Endothelial cell of umbilical vein (primary cell): ENCODE data around the gene PARP8. TPM values are rescaled to one million over a fixed set of nuclear protein-coding genes. Genes with fewer than 3 reads are reported as not detected.
"Not testable (repeated sequence)": the region's sequence is repeated elsewhere in the genome, so short reads cannot be mapped to it uniquely, and the experiment has no call there.

Source experiments
- BruUV-seq: library from RNA; stranded (reverse); fragments of 400-500 nt; replicated peaks from 2 replicates; lab custom pipeline; 2021; lab: Mats Ljungman, UMichigan
- CTCF ChIA-PET: fragments of 300-600, 350-600 bp; sonication (Branson Sonifier 250); formaldehyde crosslinking; loops from one replicate; lab custom pipeline; 2021; ENCODE audit warnings: antibody characterized with exemption, inconsistent platforms; lab: Charles Lee
- POLR2A ChIA-PET: fragments of 300-600, 350-600 bp; sonication (Branson Sonifier 250); formaldehyde crosslinking; loops from one replicate; lab custom pipeline; 2021; ENCODE audit warnings: antibody characterized with exemption, inconsistent platforms; lab: Charles Lee
- DNase-seq: peaks from one replicate; pipeline ENCODE4 v3.0.0-alpha.2; 2011; ENCODE audit warnings: low read depth, low spot score
- FAIRE-seq: peaks from 2 replicates; lab custom pipeline; 2011; peaks lifted over from hg19 to GRCh38; lab: Jason Lieb, UNC
- H2AFZ ChIP-seq: 2 replicates; pipeline ENCODE4 v1.6.0; 2012; ENCODE audit warnings: low read depth, low read length, control low read depth, inconsistent platforms
- H3K27ac ChIP-seq: 2 replicates; pipeline ENCODE4 v1.5.1; 2011; ENCODE audit warnings: low read depth, mild to moderate bottlenecking, control low read depth, low read length, moderate library complexity; ENCODE audit not compliant: insufficient read depth
- H3K27me3 ChIP-seq, 2 experiments: 2 replicates each; pipeline versions ENCODE4 v1.6.0 to v1.6.1; 2011; ENCODE audit warnings: low read length in 2 of 2, mixed read lengths in 1 of 2; ENCODE audit not compliant: control insufficient read depth in 2 of 2, insufficient read depth in 2 of 2
- H3K36me3 ChIP-seq, 2 experiments: 2 replicates in 1 of 2; 3 replicates in 1 of 2; pipeline ENCODE4 v1.5.1; 2011; ENCODE audit warnings: low read length in 2 of 2, mild to moderate bottlenecking in 1 of 2, moderate library complexity in 1 of 2; ENCODE audit not compliant: control insufficient read depth in 2 of 2, insufficient read depth in 2 of 2; ENCODE audit errors: extremely low read depth in 1 of 2
- H3K4me1 ChIP-seq: 3 replicates; pipeline ENCODE4 v1.5.1; 2011; ENCODE audit warnings: mild to moderate bottlenecking, low read length; ENCODE audit not compliant: control insufficient read depth, insufficient read depth; ENCODE audit errors: extremely low read depth
- H3K4me2 ChIP-seq: 2 replicates; pipeline ENCODE4 v1.6.1; 2011; ENCODE audit warnings: low read length, control low read depth, mixed read lengths; ENCODE audit not compliant: insufficient read depth
- H3K4me3 ChIP-seq, 3 experiments: fragments of 200-600 bp in 1 of 3; sonication (generic), shearing (Covaris generic) in 1 of 3; replicated peaks in 1 of 3; 2 replicates each; pipeline ENCODE4 v1.5.1; 2011 to 2016; ENCODE audit warnings: control low read depth in 3 of 3, low read length in 3 of 3, mild to moderate bottlenecking in 2 of 3, inconsistent platforms in 1 of 3, low read depth in 1 of 3, moderate library complexity in 1 of 3; ENCODE audit not compliant: insufficient read depth in 1 of 3
- H3K79me2 ChIP-seq: 2 replicates; pipeline ENCODE4 v1.6.0; 2012; ENCODE audit warnings: low read length, inconsistent platforms; ENCODE audit not compliant: control insufficient read depth, insufficient read depth
- H3K9ac ChIP-seq: replicated peaks from 2 replicates; pipeline ENCODE3; 2011; ENCODE audit warnings: low read length, control low read depth; ENCODE audit not compliant: insufficient read depth; ENCODE audit errors: extremely low read depth
- H3K9me1 ChIP-seq: replicated peaks from 3 replicates; pipeline ENCODE4 v1.6.0; 2011; ENCODE audit warnings: mild to moderate bottlenecking, low read length; ENCODE audit not compliant: control insufficient read depth, insufficient read depth; ENCODE audit errors: extremely low read depth
- H3K9me3 ChIP-seq: replicated peaks from 2 replicates; pipeline ENCODE4 v1.5.1; 2012; ENCODE audit warnings: low read length, inconsistent platforms; ENCODE audit not compliant: control insufficient read depth, insufficient read depth
- H4K20me1 ChIP-seq: replicated peaks from 2 replicates; pipeline ENCODE3; 2011; ENCODE audit warnings: mild to moderate bottlenecking, low read length; ENCODE audit not compliant: control insufficient read depth, insufficient read depth; ENCODE audit errors: extremely low read depth
- EZH2 ChIP-seq: IDR thresholded peaks from 2 replicates; pipeline ENCODE4 v1.6.1; 2012; ENCODE audit warnings: borderline replicate concordance, low read depth, mild to moderate bottlenecking, moderate library complexity, low read length, inconsistent platforms; ENCODE audit not compliant: severe bottlenecking
- GATA2 ChIP-seq: IDR thresholded peaks from 2 replicates; pipeline ENCODE4 v1.7.0; 2011; ENCODE audit warnings: low read depth, mild to moderate bottlenecking, moderate library complexity, mixed read lengths, low read length; ENCODE audit not compliant: insufficient read length, insufficient read depth
- MYC ChIP-seq: IDR thresholded peaks from one replicate; pipeline ENCODE4 v1.6.1; 2011; ENCODE audit warnings: mild to moderate bottlenecking, low read depth, low read length
- POLR2AphosphoS5 ChIP-seq: IDR thresholded peaks from 2 replicates; pipeline ENCODE4 v1.6.1; 2012; ENCODE audit warnings: low read depth, mild to moderate bottlenecking, control low read depth, low read length, moderate library complexity; ENCODE audit not compliant: insufficient read depth
- dilution Hi-C: fragments of 300-500 bp; cut with MboI; formaldehyde crosslinking; loops from one replicate; pipeline ENCODE4 v1.15.0; 2019; ENCODE audit warnings: low sequenced_read_pairs; ENCODE audit not compliant: extremely low pct_ligation_motif_present
- intact Hi-C: fragments of 100-400 bp; cut with micrococcal nuclease; formaldehyde crosslinking; loops from one replicate; pipeline ENCODE4 v1.10.0; 2022
- polyA plus RNA-seq, 4 experiments: library from polyadenylated mRNA; depleted of rRNA in 3 of 4; stranded (reverse) in 3 of 4; unstranded in 1 of 4; fragments of >200 nt; gene quantifications; 2 replicates each; pipeline versions ENCODE4 v1.2.1 to v1.2.3, GENCODE V29; 2011 to 2012; ENCODE audit warnings: missing spikeins in 1 of 4
- total RNA-seq: library from RNA; stranded (reverse); gene quantifications from 2 replicates; pipeline ENCODE4 v1.2.3, GENCODE V29; 2021
- TF ChIP-seq, protein P1 (sequence below): IDR thresholded peaks from 2 replicates; pipeline ENCODE4 v1.6.1; 2011; ENCODE audit not compliant: insufficient read depth, insufficient read length

Gene PARP8
- total and polyA plus RNA-seq, 2 donors (not counting 3 experiments of a cell fraction or from before 2014, with no cell fraction given), result 0.03 to 0.60 TPM

- ChIA-PET CTCF (no interaction called here), POLR2A (no interaction called here)
- no TSS peak for BruUV-seq
- TF ChIP-seq MYC (no peak), EZH2 (no peak), GATA2 (no peak), POLR2AphosphoS5 (no peak)
- TF ChIP-seq, protein P1, sequence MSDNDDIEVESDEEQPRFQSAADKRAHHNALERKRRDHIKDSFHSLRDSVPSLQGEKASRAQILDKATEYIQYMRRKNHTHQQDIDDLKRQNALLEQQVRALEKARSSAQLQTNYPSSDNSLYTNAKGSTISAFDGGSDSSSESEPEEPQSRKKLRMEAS, result no peak
- no peaks in the 10 kb centered on the region for H3K9me3 ChIP-seq
- intact Hi-C loops, result no loop called here
- H3K4me2 ChIP-seq, result no peak overlapping the region
- no peak overlapping the region for H2AFZ ChIP-seq
- H3K9me1 ChIP-seq, result no peaks in the 10 kb centered on the region
- no peaks in the 10 kb centered on the region for H4K20me1 ChIP-seq
- H3K4me3 ChIP-seq, result no peak overlapping the region
- H3K27me3 ChIP-seq, result no peaks in the 10 kb centered on the region
- H3K9ac ChIP-seq, result no peak overlapping the region
- DNase-seq, result no peak
- no peaks in the 10 kb centered on the region for H3K4me1 ChIP-seq
- H3K36me3 ChIP-seq, result no peaks in the 10 kb centered on the region
- no peak overlapping the region for H3K27ac ChIP-seq
- no peaks in the 10 kb centered on the region for H3K79me2 ChIP-seq
- no peak for FAIRE-seq
- dilution Hi-C loops, result no loop called here
Observed at GRCh38 chr5:50808406-50808805, 142.0 kb downstream of the PARP8 start.

- H3K79me2 ChIP-seq, intact Hi-C loops, CTCF ChIA-PET, H3K9me1 ChIP-seq, H3K4me2 ChIP-seq, BruUV-seq, H4K20me1 ChIP-seq, H3K9ac ChIP-seq, H3K4me3 ChIP-seq, H3K36me3 ChIP-seq, H3K27me3 ChIP-seq, H3K27ac ChIP-seq, H3K4me1 ChIP-seq, dilution Hi-C loops, POLR2A ChIA-PET, DNase-seq, H2AFZ ChIP-seq, H3K9me3 ChIP-seq, FAIRE-seq: not testable (repeated sequence)
Observed at GRCh38 chr5:50811746-50812145, 145.3 kb downstream of the PARP8 start.
